ENCODE measurements around the gene GDNF. TPM values are rescaled to one million over a fixed set of nuclear protein-coding genes. Genes with fewer than 3 reads are reported as not detected.

The GDNF gene
- total and polyA plus RNA-seq, 9 donors: 0.23 to 6.3 (median 3.6) TPM

DNA sequence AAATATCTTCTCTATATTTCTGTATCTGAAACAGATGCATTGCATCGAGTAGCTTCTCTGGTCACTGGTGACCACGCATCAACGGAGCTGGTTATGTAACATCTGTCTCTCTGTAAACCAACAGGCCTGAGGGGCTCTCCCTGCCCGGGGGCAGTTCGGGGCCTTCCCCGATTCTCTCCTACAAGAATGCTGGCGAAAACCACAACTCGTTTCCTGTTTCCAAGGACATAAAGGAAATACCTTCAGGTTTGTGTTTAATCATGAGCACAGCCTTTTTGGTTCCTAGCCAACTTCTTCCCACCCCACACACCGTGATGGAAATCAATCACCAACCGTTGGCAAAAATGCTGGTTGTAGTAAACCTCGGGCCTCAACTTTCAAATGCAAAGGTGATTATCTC lies 25.1 kb downstream of the GDNF start:
- Histone ChIP-seq H3K27ac (no peak overlapping the region), H3K4me3 (no peak overlapping the region), H3K4me1 (ENCODE audit: insufficient read depth) (no peaks in the 10 kb centered on the region), H3K9me3 (no peaks in the 10 kb centered on the region), H3K36me3 (no peaks in the 10 kb centered on the region), H3K27me3 (no peaks in the 10 kb centered on the region)
- no peak for TF ChIP-seq POLR2A (IDR thresholded peaks at IDR 0.05)
- no peak for TF ChIP-seq EP300 (IDR thresholded peaks at IDR 0.05)
- TF ChIP-seq, protein P1, sequence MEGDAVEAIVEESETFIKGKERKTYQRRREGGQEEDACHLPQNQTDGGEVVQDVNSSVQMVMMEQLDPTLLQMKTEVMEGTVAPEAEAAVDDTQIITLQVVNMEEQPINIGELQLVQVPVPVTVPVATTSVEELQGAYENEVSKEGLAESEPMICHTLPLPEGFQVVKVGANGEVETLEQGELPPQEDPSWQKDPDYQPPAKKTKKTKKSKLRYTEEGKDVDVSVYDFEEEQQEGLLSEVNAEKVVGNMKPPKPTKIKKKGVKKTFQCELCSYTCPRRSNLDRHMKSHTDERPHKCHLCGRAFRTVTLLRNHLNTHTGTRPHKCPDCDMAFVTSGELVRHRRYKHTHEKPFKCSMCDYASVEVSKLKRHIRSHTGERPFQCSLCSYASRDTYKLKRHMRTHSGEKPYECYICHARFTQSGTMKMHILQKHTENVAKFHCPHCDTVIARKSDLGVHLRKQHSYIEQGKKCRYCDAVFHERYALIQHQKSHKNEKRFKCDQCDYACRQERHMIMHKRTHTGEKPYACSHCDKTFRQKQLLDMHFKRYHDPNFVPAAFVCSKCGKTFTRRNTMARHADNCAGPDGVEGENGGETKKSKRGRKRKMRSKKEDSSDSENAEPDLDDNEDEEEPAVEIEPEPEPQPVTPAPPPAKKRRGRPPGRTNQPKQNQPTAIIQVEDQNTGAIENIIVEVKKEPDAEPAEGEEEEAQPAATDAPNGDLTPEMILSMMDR (IDR thresholded peaks at IDR 0.05): no peak
- WGBS, 3 donors: 44 to 53% (median 44%) methylated on average over 11 of the region's 11 CpGs
- intact Hi-C loops (cut with DNase I): no loop called here
- no peak for DNase-seq

- intact Hi-C loops (cut with DNase I): no loop called here
- H3K36me3 ChIP-seq: no peaks in the 10 kb centered on the region
- 98 to 100% (median 99%) methylated on average over 2 of the region's 2 CpGs for WGBS, 3 donors
- H3K27ac ChIP-seq: no peak overlapping the region
- H3K4me3 ChIP-seq: no peak overlapping the region
- no peaks in the 10 kb centered on the region for H3K4me1 ChIP-seq (ENCODE audit: insufficient read depth)
- no peak for DNase-seq
- no peaks in the 10 kb centered on the region for H3K9me3 ChIP-seq
- TF ChIP-seq EP300 (IDR thresholded peaks at IDR 0.05): no peak
- TF ChIP-seq POLR2A (IDR thresholded peaks at IDR 0.05): no peak
- TF ChIP-seq, protein P1 (IDR thresholded peaks at IDR 0.05): no peak
- H3K27me3 ChIP-seq: no peaks in the 10 kb centered on the region
These were observed 27.5 kb downstream of the GDNF start for GRCh38 chr5:37812365-37812764.

GRCh38 chr5:37811866-37812265 lies 28.0 kb downstream of the GDNF start:
- intact Hi-C loops (cut with DNase I): no loop called here
- 86 to 92% (median 90%) methylated on average over 10 of the region's 10 CpGs for WGBS, 3 donors
- no peaks in the 10 kb centered on the region for H3K9me3 ChIP-seq
- H3K36me3 ChIP-seq: no peaks in the 10 kb centered on the region
- no peak for DNase-seq
- H3K4me3 ChIP-seq: no peak overlapping the region
- H3K27ac ChIP-seq: no peak overlapping the region
- H3K27me3 ChIP-seq: no peaks in the 10 kb centered on the region
- no peaks in the 10 kb centered on the region for H3K4me1 ChIP-seq (ENCODE audit: insufficient read depth)
- TF ChIP-seq, protein P1 (IDR thresholded peaks at IDR 0.05): no peak
- TF ChIP-seq POLR2A (IDR thresholded peaks at IDR 0.05) (no peak), EP300 (IDR thresholded peaks at IDR 0.05) (no peak)

- H3K27me3 ChIP-seq: no peaks in the 10 kb centered on the region
- DNase-seq: no peak
- H3K36me3 ChIP-seq: no peaks in the 10 kb centered on the region
- H3K4me3 ChIP-seq: no peak overlapping the region
- H3K27ac ChIP-seq: no peak overlapping the region
- intact Hi-C loops (cut with DNase I): no loop called here
- 55 to 61% (median 55%) methylated on average over 14 of the region's 14 CpGs for WGBS, 3 donors
- TF ChIP-seq POLR2A (IDR thresholded peaks at IDR 0.05): no peak
- TF ChIP-seq, protein P1 (IDR thresholded peaks at IDR 0.05): no peak
- H3K9me3 ChIP-seq: no peaks in the 10 kb centered on the region
- H3K4me1 ChIP-seq (ENCODE audit: insufficient read depth): no peaks in the 10 kb centered on the region
These were observed 29.5 kb downstream of the GDNF start for GRCh38 chr5:37810311-37810710.

DNA sequence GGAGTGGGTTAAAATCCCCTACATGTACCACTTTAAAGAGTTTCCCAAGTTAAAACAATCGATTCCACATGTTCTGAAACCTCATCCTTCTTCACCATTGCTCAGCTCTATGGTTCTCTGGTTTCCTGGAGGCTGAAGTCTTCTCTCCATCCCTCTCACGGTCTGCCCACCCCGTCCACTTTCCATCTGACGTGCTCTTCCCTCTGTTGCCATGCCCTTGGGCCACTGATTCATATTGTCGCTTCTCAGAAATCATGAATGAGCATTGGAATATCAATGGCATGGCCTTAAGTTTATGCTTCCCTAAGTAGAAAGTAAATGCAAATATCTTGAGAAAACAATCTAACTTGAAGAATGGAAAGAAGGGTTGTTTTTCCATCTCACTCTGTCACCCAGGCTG lies 30.9 kb downstream of the GDNF start:
- 79 to 81% (median 79%) methylated on average over 5 of the region's 5 CpGs for WGBS, 3 donors
- intact Hi-C loops (cut with DNase I): no loop called here
- Histone ChIP-seq H3K27me3 (no peaks in the 10 kb centered on the region), H3K4me3 (no peak overlapping the region), H3K27ac (no peak overlapping the region), H3K4me1 (ENCODE audit: insufficient read depth) (no peaks in the 10 kb centered on the region), H3K9me3 (no peaks in the 10 kb centered on the region), H3K36me3 (no peaks in the 10 kb centered on the region)
- no peak for TF ChIP-seq POLR2A (IDR thresholded peaks at IDR 0.05)
- TF ChIP-seq, protein P1 (IDR thresholded peaks at IDR 0.05): no peak
- no peak for TF ChIP-seq EP300 (IDR thresholded peaks at IDR 0.05)
- DNase-seq: no peak

All from ovary (tissue), 9 donors.